Endothelial cell of umbilical vein (primary cell): ENCODE data around the gene FEZF1. TPM values are rescaled to one million over a fixed set of nuclear protein-coding genes. Genes with fewer than 3 reads are reported as not detected.

Experiments
- BruUV-seq: library from RNA; stranded (reverse); fragments of 400-500 nt; replicated peaks from 2 replicates; lab custom pipeline; 2021; lab: Mats Ljungman, UMichigan
- CTCF ChIA-PET: fragments of 300-600, 350-600 bp; sonication (Branson Sonifier 250); formaldehyde crosslinking; loops from one replicate; lab custom pipeline; 2021; ENCODE audit warnings: antibody characterized with exemption, inconsistent platforms; lab: Charles Lee
- POLR2A ChIA-PET: fragments of 300-600, 350-600 bp; sonication (Branson Sonifier 250); formaldehyde crosslinking; loops from one replicate; lab custom pipeline; 2021; ENCODE audit warnings: antibody characterized with exemption, inconsistent platforms; lab: Charles Lee
- DNase-seq: peaks from one replicate; pipeline ENCODE4 v3.0.0-alpha.2; 2011; ENCODE audit warnings: low read depth, low spot score
- FAIRE-seq: peaks from 2 replicates; lab custom pipeline; 2011; peaks lifted over from hg19 to GRCh38; lab: Jason Lieb, UNC
- H2AFZ ChIP-seq: 2 replicates; pipeline ENCODE4 v1.6.0; 2012; ENCODE audit warnings: low read depth, low read length, control low read depth, inconsistent platforms
- H3K27ac ChIP-seq: 2 replicates; pipeline ENCODE4 v1.5.1; 2011; ENCODE audit warnings: low read depth, mild to moderate bottlenecking, control low read depth, low read length, moderate library complexity; ENCODE audit not compliant: insufficient read depth
- H3K27me3 ChIP-seq, 2 experiments: 2 replicates each; pipeline versions ENCODE4 v1.6.0 to v1.6.1; 2011; ENCODE audit warnings: low read length in 2 of 2, mixed read lengths in 1 of 2; ENCODE audit not compliant: control insufficient read depth in 2 of 2, insufficient read depth in 2 of 2
- H3K36me3 ChIP-seq, 2 experiments: 2 replicates in 1 of 2; 3 replicates in 1 of 2; pipeline ENCODE4 v1.5.1; 2011; ENCODE audit warnings: low read length in 2 of 2, mild to moderate bottlenecking in 1 of 2, moderate library complexity in 1 of 2; ENCODE audit not compliant: control insufficient read depth in 2 of 2, insufficient read depth in 2 of 2; ENCODE audit errors: extremely low read depth in 1 of 2
- H3K4me1 ChIP-seq: 3 replicates; pipeline ENCODE4 v1.5.1; 2011; ENCODE audit warnings: mild to moderate bottlenecking, low read length; ENCODE audit not compliant: control insufficient read depth, insufficient read depth; ENCODE audit errors: extremely low read depth
- H3K4me2 ChIP-seq: 2 replicates; pipeline ENCODE4 v1.6.1; 2011; ENCODE audit warnings: low read length, control low read depth, mixed read lengths; ENCODE audit not compliant: insufficient read depth
- H3K4me3 ChIP-seq, 3 experiments: fragments of 200-600 bp in 1 of 3; sonication (generic), shearing (Covaris generic) in 1 of 3; replicated peaks in 1 of 3; 2 replicates each; pipeline ENCODE4 v1.5.1; 2011 to 2016; ENCODE audit warnings: control low read depth in 3 of 3, low read length in 3 of 3, mild to moderate bottlenecking in 2 of 3, inconsistent platforms in 1 of 3, low read depth in 1 of 3, moderate library complexity in 1 of 3; ENCODE audit not compliant: insufficient read depth in 1 of 3
- H3K79me2 ChIP-seq: 2 replicates; pipeline ENCODE4 v1.6.0; 2012; ENCODE audit warnings: low read length, inconsistent platforms; ENCODE audit not compliant: control insufficient read depth, insufficient read depth
- H3K9ac ChIP-seq: replicated peaks from 2 replicates; pipeline ENCODE3; 2011; ENCODE audit warnings: low read length, control low read depth; ENCODE audit not compliant: insufficient read depth; ENCODE audit errors: extremely low read depth
- H3K9me1 ChIP-seq: replicated peaks from 3 replicates; pipeline ENCODE4 v1.6.0; 2011; ENCODE audit warnings: mild to moderate bottlenecking, low read length; ENCODE audit not compliant: control insufficient read depth, insufficient read depth; ENCODE audit errors: extremely low read depth
- H3K9me3 ChIP-seq: replicated peaks from 2 replicates; pipeline ENCODE4 v1.5.1; 2012; ENCODE audit warnings: low read length, inconsistent platforms; ENCODE audit not compliant: control insufficient read depth, insufficient read depth
- H4K20me1 ChIP-seq: replicated peaks from 2 replicates; pipeline ENCODE3; 2011; ENCODE audit warnings: mild to moderate bottlenecking, low read length; ENCODE audit not compliant: control insufficient read depth, insufficient read depth; ENCODE audit errors: extremely low read depth
- EZH2 ChIP-seq: IDR thresholded peaks from 2 replicates; pipeline ENCODE4 v1.6.1; 2012; ENCODE audit warnings: borderline replicate concordance, low read depth, mild to moderate bottlenecking, moderate library complexity, low read length, inconsistent platforms; ENCODE audit not compliant: severe bottlenecking
- FOS ChIP-seq: IDR thresholded peaks from 2 replicates; pipeline ENCODE4 v1.6.1; 2011; ENCODE audit warnings: mild to moderate bottlenecking, low read length, moderate library complexity, borderline replicate concordance; ENCODE audit not compliant: insufficient read depth
- JUN ChIP-seq: IDR thresholded peaks from 2 replicates; pipeline ENCODE4 v1.6.1; 2011; ENCODE audit warnings: borderline replicate concordance, low read depth; ENCODE audit not compliant: insufficient read length, insufficient read depth
- MYC ChIP-seq: IDR thresholded peaks from one replicate; pipeline ENCODE4 v1.6.1; 2011; ENCODE audit warnings: mild to moderate bottlenecking, low read depth, low read length
- POLR2A ChIP-seq: IDR thresholded peaks from 2 replicates; pipeline ENCODE4 v1.6.1; 2012; ENCODE audit warnings: low read depth, mild to moderate bottlenecking, control low read depth, low read length
- POLR2AphosphoS5 ChIP-seq: IDR thresholded peaks from 2 replicates; pipeline ENCODE4 v1.6.1; 2012; ENCODE audit warnings: low read depth, mild to moderate bottlenecking, control low read depth, low read length, moderate library complexity; ENCODE audit not compliant: insufficient read depth
- dilution Hi-C: fragments of 300-500 bp; cut with MboI; formaldehyde crosslinking; loops from one replicate; pipeline ENCODE4 v1.15.0; 2019; ENCODE audit warnings: low sequenced_read_pairs; ENCODE audit not compliant: extremely low pct_ligation_motif_present
- intact Hi-C: fragments of 100-400 bp; cut with micrococcal nuclease; formaldehyde crosslinking; loops from one replicate; pipeline ENCODE4 v1.10.0; 2022
- polyA plus RNA-seq, 4 experiments: library from polyadenylated mRNA; depleted of rRNA in 3 of 4; stranded (reverse) in 3 of 4; unstranded in 1 of 4; fragments of >200 nt; gene quantifications; 2 replicates each; pipeline versions ENCODE4 v1.2.1 to v1.2.3, GENCODE V29; 2011 to 2012; ENCODE audit warnings: missing spikeins in 1 of 4
- total RNA-seq: library from RNA; stranded (reverse); gene quantifications from 2 replicates; pipeline ENCODE4 v1.2.3, GENCODE V29; 2021
- TF ChIP-seq, protein P1 (sequence below): IDR thresholded peaks from 2 replicates; pipeline ENCODE4 v1.6.1; 2011; ENCODE audit not compliant: insufficient read depth, insufficient read length

The FEZF1 gene
- total and polyA plus RNA-seq, 2 donors (not counting 3 experiments of a cell fraction or from before 2014, with no cell fraction given) = not detected

DNA sequence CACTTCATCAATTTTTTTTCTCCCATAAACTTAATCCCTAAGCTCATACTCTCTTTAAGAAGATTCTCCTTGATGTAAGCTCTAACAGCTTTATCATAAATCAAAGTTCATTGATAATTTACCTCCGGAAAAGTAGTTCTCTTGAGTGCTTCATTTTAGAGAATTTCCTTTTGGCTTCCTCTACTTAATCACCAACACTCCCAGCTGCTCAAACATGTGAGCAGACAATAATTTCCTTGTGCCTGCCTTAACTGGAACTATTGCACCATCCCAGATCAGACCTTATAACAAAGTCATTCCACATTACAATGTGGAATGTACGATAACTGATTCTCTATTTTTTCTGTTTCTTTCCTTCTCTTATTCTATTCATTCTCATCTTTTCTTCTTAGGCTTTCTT is 5.9 kb downstream of the FEZF1 start:
- dilution Hi-C loops (no loop called here), intact Hi-C loops (no loop called here)
- Histone ChIP-seq H4K20me1 (no peaks in the 10 kb centered on the region), H3K27ac (no peak overlapping the region), H3K9me3 (no peaks in the 10 kb centered on the region), H3K79me2 (no peaks in the 10 kb centered on the region), H3K9me1 (no peaks in the 10 kb centered on the region), H3K4me3 (no peak overlapping the region), H3K27me3 (peaks cover 63 to 92% of the 10 kb centered on the region in 2 experiments), H2AFZ (no peak overlapping the region), H3K36me3 (no peaks in the 10 kb centered on the region), H3K9ac (no peak overlapping the region), H3K4me2 (no peak overlapping the region), H3K4me1 (peaks cover 5% of the 10 kb centered on the region)
- ChIA-PET CTCF (interaction anchor here (0.8 to 1.4 kb wide), 4 partner anchors 25 to 230 kb away, joined by 3 to 5 read pairs (median 4); no protein-coding TSS in a partner anchor), POLR2A (no interaction called here)
- no TSS peak for BruUV-seq
- FAIRE-seq (no peak), DNase-seq (no peak)
- TF ChIP-seq EZH2 (no peak), POLR2AphosphoS5 (no peak), FOS (no peak), JUN (no peak), MYC (no peak)
- TF ChIP-seq, protein P1, sequence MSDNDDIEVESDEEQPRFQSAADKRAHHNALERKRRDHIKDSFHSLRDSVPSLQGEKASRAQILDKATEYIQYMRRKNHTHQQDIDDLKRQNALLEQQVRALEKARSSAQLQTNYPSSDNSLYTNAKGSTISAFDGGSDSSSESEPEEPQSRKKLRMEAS = no peak

DNA sequence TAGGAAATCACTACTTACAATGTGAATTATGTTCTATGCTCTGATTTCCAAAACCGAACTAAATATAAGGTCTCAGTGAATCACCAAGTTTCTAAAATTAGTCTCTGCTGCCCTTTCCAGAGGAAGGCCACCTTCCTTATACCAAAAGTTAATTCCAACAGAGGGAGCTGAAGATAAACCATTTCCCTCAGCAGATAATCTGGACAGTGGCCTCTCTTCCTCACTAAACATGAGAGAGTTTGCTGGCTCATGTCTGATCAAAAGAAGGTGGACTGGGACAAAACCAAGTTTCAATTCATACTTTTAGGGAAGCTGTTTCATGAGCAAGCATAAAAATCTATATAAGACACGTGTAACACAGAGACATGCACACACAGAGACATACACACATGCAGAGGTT is 6.4 kb downstream of the FEZF1 start:
- intact Hi-C loops = no loop called here
- no peaks in the 10 kb centered on the region for H3K9me1 ChIP-seq
- BruUV-seq = no TSS peak
- peaks cover 60 to 90% of the 10 kb centered on the region in 2 experiments for H3K27me3 ChIP-seq
- no peak for TF ChIP-seq POLR2A
- peak; percentile 27 for TF ChIP-seq EZH2
- no peak overlapping the region for H2AFZ ChIP-seq
- H3K4me3 ChIP-seq = no peak overlapping the region
- dilution Hi-C loops = no loop called here
- peaks cover 5% of the 10 kb centered on the region for H3K4me1 ChIP-seq
- H3K36me3 ChIP-seq = no peaks in the 10 kb centered on the region
- no peaks in the 10 kb centered on the region for H3K79me2 ChIP-seq
- H3K9me3 ChIP-seq = no peaks in the 10 kb centered on the region
- DNase-seq (no peak), FAIRE-seq (no peak)
- no peaks in the 10 kb centered on the region for H4K20me1 ChIP-seq
- no peak overlapping the region for H3K9ac ChIP-seq
- POLR2A ChIA-PET = no interaction called here
- CTCF ChIA-PET = interaction anchor here (0.8 to 1.4 kb wide), 4 partner anchors 26 to 230 kb away, joined by 3 to 5 read pairs (median 4); no protein-coding TSS in a partner anchor
- H3K27ac ChIP-seq = no peak overlapping the region
- no peak overlapping the region for H3K4me2 ChIP-seq
